ENCODE measurements around the gene POP4. TPM values are rescaled to one million over a fixed set of nuclear protein-coding genes. Genes with fewer than 3 reads are reported as not detected.

POP4 gene, protein sequence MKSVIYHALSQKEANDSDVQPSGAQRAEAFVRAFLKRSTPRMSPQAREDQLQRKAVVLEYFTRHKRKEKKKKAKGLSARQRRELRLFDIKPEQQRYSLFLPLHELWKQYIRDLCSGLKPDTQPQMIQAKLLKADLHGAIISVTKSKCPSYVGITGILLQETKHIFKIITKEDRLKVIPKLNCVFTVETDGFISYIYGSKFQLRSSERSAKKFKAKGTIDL
- 74.7 and 96.4 TPM in 2 replicates for total RNA-seq (2014; rRNA removed; shearing (Covaris generic))

GRCh38 chr19:29605653-29606419 lies at the start of gene POP4:
Gene POP4 (plus strand): TSS chr19:29606283. CDS start chr19:29606319, 36 bp downstream.

DNA sequence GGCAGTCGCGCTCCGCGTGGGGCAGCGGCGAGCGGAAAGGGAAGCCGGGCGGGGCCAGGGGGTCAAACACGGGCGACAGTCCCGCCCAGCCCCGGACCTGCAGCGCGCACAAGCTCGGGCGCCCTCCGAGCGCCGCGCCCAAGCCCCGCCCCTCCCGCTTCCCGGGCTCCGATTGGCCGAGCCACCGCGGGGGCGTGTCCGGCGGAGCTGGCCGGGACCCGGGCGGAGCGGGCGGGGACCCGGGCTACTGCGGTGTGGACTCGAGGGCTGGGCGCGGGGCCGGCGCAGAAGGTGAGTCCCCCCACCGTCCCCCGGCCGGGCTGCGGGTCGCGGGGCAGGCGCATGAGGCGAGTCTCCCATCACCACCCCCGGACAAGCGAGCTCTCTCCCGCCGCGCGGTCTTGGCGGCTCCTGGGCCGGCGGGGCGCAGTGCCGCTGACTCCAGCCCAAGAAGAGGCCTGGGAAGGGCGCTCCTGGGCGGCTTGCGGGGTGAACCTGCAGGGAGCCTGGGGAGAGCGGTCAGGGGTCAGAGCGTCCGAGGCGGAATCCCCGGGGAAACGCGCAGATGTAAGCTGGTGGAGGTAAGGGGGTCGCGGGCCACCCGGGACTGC lies 59.2 kb downstream of the POP4 start, which contains the start of gene PLEKHF1:
Gene PLEKHF1 (plus strand): TSS at position 247 of the 611 bp plus-strand sequence. CDS start 8,379 bp downstream, outside the sequence.

Other genes with a start within 250 kb of the POP4 start
- gene VSTM2B, start 80.3 kb upstream of the POP4 start, total RNA-seq (2014; rRNA removed; shearing (Covaris generic)) = not detected in 2 replicates
- 12.9 and 16.9 TPM in 2 replicates for gene PLEKHF1, start 59.2 kb downstream of the POP4 start, total RNA-seq (2014; rRNA removed; shearing (Covaris generic))
- gene C19orf12, start 109.0 kb downstream of the POP4 start, total RNA-seq (2014; rRNA removed; shearing (Covaris generic)) = 22.2 and 26.5 TPM in 2 replicates
- 15.0 and 17.0 TPM in 2 replicates for gene CCNE1, start 205.7 kb downstream of the POP4 start, total RNA-seq (2014; rRNA removed; shearing (Covaris generic))